HEK293T (cell line): Measurements from ENCODE around the gene RNF32.
"Not testable (repeated sequence)": the region's sequence is repeated elsewhere in the genome, so short reads cannot be mapped to it uniquely, and the experiment has no call there.

Experiments
- CTCF ChIA-PET: fragments of 350-600 bp; formaldehyde crosslinking; extraction: SDS; loops from one replicate; lab custom pipeline; 2021; ENCODE audit warnings: antibody characterized with exemption, inconsistent platforms; lab: Yijun Ruan, JAX
- POLR2A ChIA-PET: fragments of 350-600 bp; formaldehyde crosslinking; extraction: SDS; loops from one replicate; lab custom pipeline; 2020; ENCODE audit warnings: antibody characterized with exemption, inconsistent platforms; lab: Yijun Ruan, JAX
- DNase-seq: peaks from one replicate; pipeline ENCODE4 v3.0.0; 2012; ENCODE audit warnings: mixed read lengths; ENCODE audit errors: extremely low spot score
- ARNT ChIP-seq: fragments of 450-650 bp; IDR thresholded peaks from 2 replicates; pipeline ENCODE4 v1.6.1; 2017; ENCODE audit warnings: mild to moderate bottlenecking
- BHLHE40 ChIP-seq: fragments of 450-650 bp; IDR thresholded peaks from 2 replicates; pipeline ENCODE4 v1.6.1; 2016; ENCODE audit warnings: mild to moderate bottlenecking, moderate library complexity, borderline replicate concordance
- CTBP1 ChIP-seq: fragments of 450-650 bp; IDR thresholded peaks from 2 replicates; pipeline ENCODE4 v1.6.1; 2016; ENCODE audit warnings: borderline replicate concordance
- ELF4 ChIP-seq: fragments of 450-650 bp; IDR thresholded peaks from 2 replicates; pipeline ENCODE4 v1.6.1; 2017; ENCODE audit warnings: antibody characterized with exemption
- FOXA1 ChIP-seq: fragments of 450-650 bp; IDR thresholded peaks from 2 replicates; pipeline ENCODE4 v1.6.1; 2016; ENCODE audit warnings: mild to moderate bottlenecking
- FOXK2 ChIP-seq: fragments of 450-650 bp; IDR thresholded peaks from 2 replicates; pipeline ENCODE4 v1.6.1; 2016; ENCODE audit warnings: mild to moderate bottlenecking
- FOXM1 ChIP-seq: fragments of 450-650 bp; IDR thresholded peaks from 2 replicates; pipeline ENCODE4 v1.6.1; 2017; ENCODE audit warnings: mild to moderate bottlenecking, borderline replicate concordance
- HDGF ChIP-seq: fragments of 450-650 bp; IDR thresholded peaks from 2 replicates; pipeline ENCODE4 v1.6.1; 2017; ENCODE audit warnings: antibody characterized with exemption, borderline replicate concordance
- L3MBTL2 ChIP-seq: fragments of 450-650 bp; conservative IDR thresholded peaks from 2 replicates; pipeline ENCODE4 v1.6.1; 2016; ENCODE audit warnings: mild to moderate bottlenecking
- LEF1 ChIP-seq: fragments of 450-650 bp; IDR thresholded peaks from 2 replicates; pipeline ENCODE4 v1.6.1; 2017; ENCODE audit warnings: mild to moderate bottlenecking, borderline replicate concordance
- NFRKB ChIP-seq: fragments of 450-650 bp; IDR thresholded peaks from 2 replicates; pipeline ENCODE4 v1.6.1; 2016; ENCODE audit warnings: mild to moderate bottlenecking, moderate library complexity
- SP1 ChIP-seq: fragments of 450-650 bp; IDR thresholded peaks from 2 replicates; pipeline ENCODE4 v1.6.1; 2017
- SUZ12 ChIP-seq: fragments of 450-650 bp; IDR thresholded peaks from 2 replicates; pipeline ENCODE4 v1.6.1; 2016; ENCODE audit warnings: mild to moderate bottlenecking
- TARDBP ChIP-seq: fragments of 450-650 bp; IDR thresholded peaks from 2 replicates; pipeline ENCODE4 v1.6.1; 2016
- ZNF384 ChIP-seq: fragments of 450-650 bp; IDR thresholded peaks from 2 replicates; pipeline ENCODE4 v1.6.1; 2016
- TF ChIP-seq, protein P1 (sequence below): fragments of 450-650 bp; IDR thresholded peaks from 2 replicates; pipeline ENCODE4 v1.6.1; 2016

The RNF32 gene

GRCh38 chr7:156618780-156619367 lies 21.7 kb upstream of the RNF32 start:
- DNase-seq: no peak
- ChIA-PET CTCF (no interaction called here), POLR2A (no interaction called here)
- TF ChIP-seq FOXM1 (no peak), FOXA1 (no peak), NFRKB (no peak), L3MBTL2 (no peak), BHLHE40 (no peak), TARDBP (no peak), ARNT (no peak), LEF1 (no peak), CTBP1 (no peak), SUZ12 (no peak), ELF4 (no peak), FOXK2 (no peak), HDGF (no peak), ZNF384 (no peak), SP1 (no peak)
- TF ChIP-seq, protein P1, sequence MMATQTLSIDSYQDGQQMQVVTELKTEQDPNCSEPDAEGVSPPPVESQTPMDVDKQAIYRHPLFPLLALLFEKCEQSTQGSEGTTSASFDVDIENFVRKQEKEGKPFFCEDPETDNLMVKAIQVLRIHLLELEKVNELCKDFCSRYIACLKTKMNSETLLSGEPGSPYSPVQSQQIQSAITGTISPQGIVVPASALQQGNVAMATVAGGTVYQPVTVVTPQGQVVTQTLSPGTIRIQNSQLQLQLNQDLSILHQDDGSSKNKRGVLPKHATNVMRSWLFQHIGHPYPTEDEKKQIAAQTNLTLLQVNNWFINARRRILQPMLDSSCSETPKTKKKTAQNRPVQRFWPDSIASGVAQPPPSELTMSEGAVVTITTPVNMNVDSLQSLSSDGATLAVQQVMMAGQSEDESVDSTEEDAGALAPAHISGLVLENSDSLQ: no peak

- DNase-seq, CTCF ChIA-PET, POLR2A ChIA-PET: not testable (repeated sequence)
Observed at GRCh38 chr7:156619488-156620290, 20.9 kb upstream of the RNF32 start.

GRCh38 chr7:156620291-156620675 lies 20.3 kb upstream of the RNF32 start:
- POLR2A ChIA-PET: no interaction called here
- TF ChIP-seq SUZ12: no peak
- no peak for TF ChIP-seq FOXA1
- no peak for TF ChIP-seq ARNT
- no peak for TF ChIP-seq FOXK2
- TF ChIP-seq, protein P1: no peak
- TF ChIP-seq L3MBTL2: no peak
- no peak for TF ChIP-seq ZNF384
- no peak for TF ChIP-seq SP1
- TF ChIP-seq ELF4: no peak
- TF ChIP-seq LEF1: no peak
- TF ChIP-seq BHLHE40: no peak
- no peak for TF ChIP-seq TARDBP
- no peak for TF ChIP-seq NFRKB
- no peak for TF ChIP-seq CTBP1
- DNase-seq: no peak
- CTCF ChIA-PET: interaction anchor here (0.6 kb wide), 1 partner anchor 31 kb away, joined by 3 read pairs; no protein-coding TSS in a partner anchor

- ChIA-PET POLR2A (no interaction called here), CTCF (no interaction called here)
- no peak for DNase-seq
- TF ChIP-seq L3MBTL2 (no peak), ARNT (no peak), ELF4 (no peak)
Observed at GRCh38 chr7:156621652-156622051, 18.9 kb upstream of the RNF32 start.

DNA sequence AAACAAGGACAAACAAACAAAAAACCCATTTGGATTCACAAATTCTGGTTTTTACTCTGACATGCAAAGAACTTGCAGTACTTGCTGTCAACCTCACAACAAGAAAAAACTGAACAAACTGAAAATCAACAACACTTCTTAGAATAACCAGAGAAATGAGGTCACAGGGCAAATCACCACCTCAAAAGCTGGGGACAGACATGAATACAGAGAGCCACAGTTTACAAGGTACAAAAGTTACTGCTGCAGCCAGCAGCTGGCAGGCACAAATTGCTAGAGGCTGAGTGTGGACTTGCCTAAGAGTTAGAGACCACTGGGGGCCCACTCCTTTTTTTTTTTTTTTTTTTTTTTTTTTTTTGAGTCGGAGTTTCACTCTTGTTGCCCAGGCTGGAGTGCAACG lies 15.0 kb upstream of the RNF32 start:
- DNase-seq: no peak
- CTCF ChIA-PET: no interaction called here
- TF ChIP-seq LEF1 (no peak), ELF4 (no peak), FOXM1 (no peak), CTBP1 (no peak), ZNF384 (no peak), SP1 (no peak), TARDBP (no peak)
- POLR2A ChIA-PET: no interaction called here

- ChIA-PET CTCF (no interaction called here), POLR2A (no interaction called here)
- DNase-seq: no peak
- TF ChIP-seq, protein P1: no peak
- TF ChIP-seq SUZ12: no peak
- no peak for TF ChIP-seq NFRKB
- TF ChIP-seq L3MBTL2: no peak
- TF ChIP-seq ARNT: no peak
- no peak for TF ChIP-seq FOXK2
- TF ChIP-seq ELF4: no peak
- no peak for TF ChIP-seq FOXA1
- TF ChIP-seq HDGF: no peak
- no peak for TF ChIP-seq CTBP1
Observed at GRCh38 chr7:156626220-156626895, 14.2 kb upstream of the RNF32 start.
